Liver (tissue), 9 donors: ENCODE results near the gene ATXN10. TPM values are rescaled to one million over a fixed set of nuclear protein-coding genes. Genes with fewer than 3 reads are reported as not detected.
"Not testable (repeated sequence)": the region's sequence is repeated elsewhere in the genome, so short reads cannot be mapped to it uniquely, and the experiment has no call there.

ENCODE experiments used
- DNase-seq: peaks from one replicate; pipeline ENCODE4 v3.0.0-alpha.2; 2017; ENCODE audit warnings: low spot score
- H3K27ac ChIP-seq, 2 donors: one replicate each; pipeline ENCODE4 v1.7.0; 2013; ENCODE audit warnings: inconsistent platforms in 2 of 2, low read length in 2 of 2, control low read depth in 1 of 2, low read depth in 1 of 2, mild to moderate bottlenecking in 1 of 2
- H3K27me3 ChIP-seq, 4 donors: one replicate each; pipeline versions ENCODE4 v1.6.1 to v1.7.0; 2013; ENCODE audit warnings: low read length in 3 of 4, inconsistent platforms in 1 of 4, mild to moderate bottlenecking in 1 of 4, moderate library complexity in 1 of 4; ENCODE audit not compliant: control insufficient read depth in 4 of 4, insufficient read depth in 4 of 4
- H3K36me3 ChIP-seq, 4 donors: one replicate each; pipeline versions ENCODE4 v1.6.1 to v1.7.0; 2013; ENCODE audit warnings: low read length in 3 of 4, mild to moderate bottlenecking in 3 of 4, low read depth in 1 of 4, moderate library complexity in 1 of 4; ENCODE audit not compliant: control insufficient read depth in 4 of 4, insufficient read depth in 3 of 4
- H3K4me1 ChIP-seq, 4 donors: one replicate each; pipeline versions ENCODE4 v1.6.1 to v1.7.0; 2013; ENCODE audit warnings: low read length in 3 of 4, mild to moderate bottlenecking in 3 of 4, moderate library complexity in 1 of 4; ENCODE audit not compliant: control insufficient read depth in 4 of 4, insufficient read depth in 4 of 4
- H3K4me3 ChIP-seq, 3 donors: one replicate each; pipeline versions ENCODE4 v1.6.1 to v1.7.0; 2013; ENCODE audit warnings: low read length in 3 of 3, control low read depth in 1 of 3, low read depth in 1 of 3, mild to moderate bottlenecking in 1 of 3
- H3K9ac ChIP-seq, 2 donors: one replicate each; pipeline ENCODE4 v1.7.0; 2013; ENCODE audit warnings: low read length in 2 of 2, mild to moderate bottlenecking in 2 of 2, moderate library complexity in 2 of 2, control low read depth in 1 of 2, low read depth in 1 of 2
- H3K9me3 ChIP-seq, 4 donors: one replicate each; pipeline versions ENCODE4 v1.6.1 to v1.7.0; 2013; ENCODE audit warnings: low read length in 3 of 4; ENCODE audit not compliant: control insufficient read depth in 4 of 4
- ATF3 ChIP-seq: IDR thresholded peaks from 2 replicates; pipeline ENCODE4 v1.6.1; 2016; ENCODE audit warnings: antibody characterized with exemption
- CTCF ChIP-seq: fragments of 150-350 bp; IDR thresholded peaks from 2 replicates; pipeline ENCODE4 v1.5.1; 2017; ENCODE audit warnings: improper control_type of control experiment, low read depth, low read length; ENCODE audit not compliant: missing input control
- EGR1 ChIP-seq, 2 donors: IDR thresholded peaks; 2 replicates each; pipeline ENCODE4 v1.6.1; 2016 to 2018; ENCODE audit warnings: antibody characterized with exemption in 2 of 2, low read depth in 2 of 2
- FOXA1 ChIP-seq: IDR thresholded peaks from 2 replicates; pipeline ENCODE4 v1.6.1; 2016; ENCODE audit warnings: antibody characterized with exemption
- FOXA2 ChIP-seq: IDR thresholded peaks from 2 replicates; pipeline ENCODE4 v1.6.1; 2016; ENCODE audit warnings: antibody characterized with exemption
- GABPA ChIP-seq, 2 donors: IDR thresholded peaks in 1 of 2; conservative IDR thresholded peaks in 1 of 2; 2 replicates each; pipeline ENCODE4 v1.6.1; 2016; ENCODE audit warnings: antibody characterized with exemption in 2 of 2, mild to moderate bottlenecking in 1 of 2, moderate library complexity in 1 of 2
- HNF4A ChIP-seq, 2 donors: conservative IDR thresholded peaks; 2 replicates each; pipeline ENCODE4 v1.6.1; 2016; ENCODE audit warnings: antibody characterized with exemption in 2 of 2, mild to moderate bottlenecking in 2 of 2
- HNF4G ChIP-seq: IDR thresholded peaks from 2 replicates; pipeline ENCODE4 v1.6.1; 2016; ENCODE audit warnings: antibody characterized with exemption
- JUND ChIP-seq, 2 donors: IDR thresholded peaks; 2 replicates each; pipeline ENCODE4 v1.6.1; 2016; ENCODE audit warnings: antibody characterized with exemption in 2 of 2
- MAX ChIP-seq: IDR thresholded peaks from 2 replicates; pipeline ENCODE4 v1.6.1; 2016; ENCODE audit warnings: antibody characterized with exemption
- NR2F2 ChIP-seq: IDR thresholded peaks from 2 replicates; pipeline ENCODE4 v1.6.1; 2016; ENCODE audit warnings: antibody characterized with exemption
- RAD21 ChIP-seq, 2 donors: IDR thresholded peaks; 2 replicates each; pipeline ENCODE4 v1.6.1; 2016; ENCODE audit warnings: antibody characterized with exemption in 2 of 2, mild to moderate bottlenecking in 2 of 2
- REST ChIP-seq: IDR thresholded peaks from 2 replicates; pipeline ENCODE4 v1.6.1; 2016; ENCODE audit warnings: antibody characterized with exemption, mild to moderate bottlenecking
- RXRA ChIP-seq, 2 donors: IDR thresholded peaks; 2 replicates each; pipeline ENCODE4 v1.6.1; 2017 to 2018; ENCODE audit warnings: antibody characterized with exemption in 2 of 2, mild to moderate bottlenecking in 1 of 2
- SP1 ChIP-seq: IDR thresholded peaks from 2 replicates; pipeline ENCODE4 v1.6.1; 2018; ENCODE audit warnings: antibody characterized with exemption, mild to moderate bottlenecking
- TAF1 ChIP-seq: conservative IDR thresholded peaks from 2 replicates; pipeline ENCODE4 v1.6.1; 2016; ENCODE audit warnings: antibody characterized with exemption, mild to moderate bottlenecking
- YY1 ChIP-seq: IDR thresholded peaks from 2 replicates; pipeline ENCODE4 v1.6.1; 2016; ENCODE audit warnings: antibody characterized with exemption, mild to moderate bottlenecking
- ZBTB33 ChIP-seq: IDR thresholded peaks from 2 replicates; pipeline ENCODE4 v1.6.1; 2016; ENCODE audit warnings: antibody characterized with exemption
- WGBS: extraction: QIAGEN DNeasy Blood & Tissue Kit; methylation state at CpG from one replicate; pipeline ENCODE4 v1.1.7; 2013; 5-methylcytosine and 5-hydroxymethylcytosine counted together
- polyA plus RNA-seq, 2 donors: library from polyadenylated mRNA; stranded (reverse) in 1 of 2; unstranded in 1 of 2; fragments of 200-250 nt in 1 of 2; fragments of >200 nt in 1 of 2; fragmentation: Nextera tagmentation in 1 of 2; extraction: Ambion mirVana in 1 of 2; gene quantifications; one replicate each; pipeline versions ENCODE4 v1.2.1 to v1.2.3, GENCODE V29; 2013 to 2015
- total RNA-seq, 2 donors: library from RNA; depleted of rRNA; stranded (reverse); fragments of >200 nt; gene quantifications; one replicate each; pipeline ENCODE4 v1.2.3, GENCODE V29; 2014
- donor health status: healthy.
- donor health status: healthy.
- donor health status: healthy.
- donor health status: healthy.
- donor health status: healthy.

ATXN10 gene
- total and polyA plus RNA-seq, 4 donors = 34.9 to 100 (median 69.7) TPM

- H3K4me3 ChIP-seq, H3K27ac ChIP-seq, H3K27me3 ChIP-seq, H3K4me1 ChIP-seq, H3K36me3 ChIP-seq, DNase-seq, H3K9me3 ChIP-seq, H3K9ac ChIP-seq: not testable (repeated sequence)
- 97% methylated on average over 4 of the region's 4 CpGs for WGBS
These were observed 42.8 kb downstream of the ATXN10 start for GRCh38 chr22:45714390-45714789.

GRCh38 chr22:45717789-45718188 is 46.2 kb downstream of the ATXN10 start:
- no peaks in the 10 kb centered on the region for H3K9me3 ChIP-seq
- H3K4me1 ChIP-seq = peaks cover 4 to 19% (median 6%) of the 10 kb centered on the region in 4 donors
- H3K4me3 ChIP-seq = no peak overlapping the region
- WGBS = 94% methylated on average over 1 of the region's 1 CpG
- no peak for DNase-seq
- no peak for TF ChIP-seq YY1
- TF ChIP-seq TAF1 = no peak
- TF ChIP-seq RAD21 (IDR thresholded peaks at IDR 0.05) = no peak
- no peak for TF ChIP-seq MAX
- no peak for TF ChIP-seq NR2F2
- TF ChIP-seq FOXA1 = no peak
- TF ChIP-seq HNF4A (conservative IDR thresholded peaks at IDR 0.05) = no peak
- no peak for TF ChIP-seq FOXA2
- TF ChIP-seq SP1 = no peak
- no peak for TF ChIP-seq GABPA (IDR thresholded peaks at IDR 0.05 in 1 of 2, conservative IDR thresholded peaks at IDR 0.05 in 1 of 2)
- no peak for TF ChIP-seq REST
- TF ChIP-seq HNF4G = no peak
- no peak for TF ChIP-seq ZBTB33
- TF ChIP-seq JUND (IDR thresholded peaks at IDR 0.05) = no peak
- TF ChIP-seq CTCF = no peak
- TF ChIP-seq EGR1 (IDR thresholded peaks at IDR 0.05; ENCODE audit: low read depth in 2 of 2) = no peak
- no peak for TF ChIP-seq ATF3
- TF ChIP-seq RXRA (IDR thresholded peaks at IDR 0.05) = no peak
- H3K36me3 ChIP-seq = peaks cover 0 to 10% (median 2%) of the 10 kb centered on the region in 4 donors
- H3K9ac ChIP-seq = no peak overlapping the region
- H3K27me3 ChIP-seq = no peaks in the 10 kb centered on the region
- H3K27ac ChIP-seq = no peak overlapping the region
